Smooth muscle cell (in vitro differentiated cells): ENCODE measurements around the gene MRPL43. TPM values are rescaled to one million over a fixed set of nuclear protein-coding genes. Genes with fewer than 3 reads are reported as not detected.

ENCODE experiments used
- DNase-seq: peaks from one replicate; lab custom pipeline; 2025; ENCODE audit not compliant: unreplicated experiment; lab: John Stamatoyannopoulos, UW
- H2AFZ ChIP-seq: fragments of 200-600 bp; sonication (generic); 2 replicates; pipeline ENCODE4 v1.6.0; 2016; ENCODE audit warnings: antibody characterized with exemption, low read depth, mild to moderate bottlenecking
- H3F3A ChIP-seq: fragments of 200-600 bp; sonication (generic); 2 replicates; pipeline ENCODE4 v1.6.0; 2017; ENCODE audit warnings: antibody characterized with exemption, low read depth
- H3K27ac ChIP-seq: fragments of 200-600 bp; sonication (generic); 2 replicates; pipeline ENCODE4 v1.5.1; 2016; ENCODE audit warnings: low read depth, mild to moderate bottlenecking
- H3K27me3 ChIP-seq: fragments of 200-600 bp; sonication (generic); 2 replicates; pipeline ENCODE4 v1.6.1; 2016; ENCODE audit warnings: low read depth, mild to moderate bottlenecking
- H3K36me3 ChIP-seq: fragments of 200-600 bp; sonication (generic); 2 replicates; pipeline ENCODE4 v1.5.1; 2016; ENCODE audit warnings: low read depth
- H3K4me1 ChIP-seq: fragments of 200-600 bp; sonication (generic); 2 replicates; pipeline ENCODE4 v1.5.1; 2016; ENCODE audit warnings: low read depth
- H3K4me2 ChIP-seq: fragments of 200-600 bp; sonication (generic); 2 replicates; pipeline ENCODE4 v1.6.0; 2016; ENCODE audit warnings: mild to moderate bottlenecking
- H3K4me3 ChIP-seq: fragments of 200-600 bp; sonication (generic); 2 replicates; pipeline ENCODE4 v1.5.1; 2016; ENCODE audit warnings: mild to moderate bottlenecking
- H3K79me2 ChIP-seq: fragments of 200-600 bp; sonication (generic); 2 replicates; pipeline ENCODE4 v1.6.0; 2016; ENCODE audit warnings: low read depth, mild to moderate bottlenecking
- H3K9ac ChIP-seq: fragments of 200-600 bp; sonication (generic); 2 replicates; pipeline ENCODE4 v1.6.0; 2016; ENCODE audit warnings: low read depth
- H3K9me3 ChIP-seq: fragments of 200-600 bp; sonication (generic); replicated peaks from 2 replicates; pipeline ENCODE4 v1.5.1; 2016; ENCODE audit warnings: low read depth
- H4K20me1 ChIP-seq: fragments of 200-600 bp; sonication (generic); 2 replicates; pipeline ENCODE4 v1.6.0; 2016; ENCODE audit warnings: low read depth
- CTCF ChIP-seq: fragments of 200-600 bp; sonication (generic); IDR thresholded peaks from 2 replicates; pipeline ENCODE4 v1.5.1; 2017; ENCODE audit warnings: borderline replicate concordance, mild to moderate bottlenecking, antibody characterized with exemption; ENCODE audit not compliant: insufficient read depth, poor library complexity, severe bottlenecking
- WGBS: methylation state at CpG from one replicate; pipeline ENCODE4 v1.1.7; 2016; ENCODE audit warnings: low lambda C conversion rate; 5-methylcytosine and 5-hydroxymethylcytosine counted together
- polyA plus RNA-seq: library from polyadenylated mRNA; unstranded; fragments of >200 nt; fragmentation: Nextera tagmentation; extraction: Ambion mirVana; gene quantifications from 2 replicates; pipeline ENCODE4 v1.2.1, GENCODE V29; 2016
- total RNA-seq: library from RNA; depleted of rRNA; stranded (reverse); fragments of >200 nt; gene quantifications from 2 replicates; pipeline ENCODE4 v1.2.3, GENCODE V29; 2014

The MRPL43 gene
- total and polyA plus RNA-seq, 2 experiments from 2014 or later, result 89.9 to 120 TPM

- Histone ChIP-seq H3K9ac (peak overlapping the region; percentile 98), H3K79me2 (peaks cover 36% of the 10 kb centered on the region), H3F3A (peaks cover 28% of the 10 kb centered on the region), H3K27ac (peak overlapping the region; percentile 97), H4K20me1 (peaks cover 21% of the 10 kb centered on the region), H3K4me1 (peaks cover 27% of the 10 kb centered on the region), H3K27me3 (no peaks in the 10 kb centered on the region), H3K36me3 (no peaks in the 10 kb centered on the region), H3K9me3 (no peaks in the 10 kb centered on the region), H2AFZ (peak overlapping the region; percentile 1), H3K4me2 (peak overlapping the region; percentile 93), H3K4me3 (peak overlapping the region; percentile 81)
- TF ChIP-seq CTCF, result no peak
- WGBS, result 3% methylated on average over 25 of the region's 25 CpGs
- peak; percentile 70 for DNase-seq
These were observed 11.1 kb upstream of the MRPL43 start for GRCh38 chr10:100998183-100998990.

- Histone ChIP-seq H3K4me2 (peak overlapping the region; percentile 93), H3K79me2 (peaks cover 28% of the 10 kb centered on the region), H3K36me3 (no peaks in the 10 kb centered on the region), H3K4me3 (peak overlapping the region; percentile 81), H3K9ac (peak overlapping the region; percentile 98), H3K27me3 (no peaks in the 10 kb centered on the region), H3K4me1 (peaks cover 27% of the 10 kb centered on the region), H2AFZ (peak overlapping the region; percentile 92), H3F3A (peaks cover 28% of the 10 kb centered on the region), H3K9me3 (no peaks in the 10 kb centered on the region), H4K20me1 (peaks cover 12% of the 10 kb centered on the region), H3K27ac (peak overlapping the region; percentile 97)
- peak; percentile 70 for DNase-seq
- TF ChIP-seq CTCF, result peak; percentile 91
- 1% methylated on average over 62 of the region's 66 CpGs for WGBS
These were observed 10.3 kb upstream of the MRPL43 start for GRCh38 chr10:100997360-100998182.

GRCh38 chr10:100996678-100997359 lies 9.5 kb upstream of the MRPL43 start:
- peaks cover 28% of the 10 kb centered on the region for H3F3A ChIP-seq
- H3K79me2 ChIP-seq, result peaks cover 20% of the 10 kb centered on the region
- H3K27me3 ChIP-seq, result no peaks in the 10 kb centered on the region
- peak overlapping the region; percentile 23 for H3K9ac ChIP-seq
- peak; percentile 0 for TF ChIP-seq CTCF
- peaks cover 25% of the 10 kb centered on the region for H3K4me1 ChIP-seq
- H3K4me2 ChIP-seq, result peak overlapping the region; percentile 93
- peak overlapping the region; percentile 92 for H2AFZ ChIP-seq
- no peak for DNase-seq
- 8% methylated on average over 34 of the region's 46 CpGs for WGBS
- H4K20me1 ChIP-seq, result peaks cover 5% of the 10 kb centered on the region
- no peaks in the 10 kb centered on the region for H3K9me3 ChIP-seq
- H3K4me3 ChIP-seq, result peak overlapping the region; percentile 81
- H3K36me3 ChIP-seq, result no peaks in the 10 kb centered on the region
- H3K27ac ChIP-seq, result no peak overlapping the region
